SK-N-SH treated with all-trans-retinoic acid at 6 μM for 48 hours (cell line): ENCODE results near the gene CAST.

Experiments
- ARNTL ChIP-seq: fragments of 450-650 bp; formaldehyde crosslinking; IDR thresholded peaks from 2 replicates; pipeline ENCODE4 v1.5.0; 2020; ENCODE audit warnings: low read depth, mild to moderate bottlenecking, moderate library complexity, borderline replicate concordance
- BACH2 ChIP-seq: fragments of 250-450 bp; sonication (Bioruptor Pico); IDR thresholded peaks from 2 replicates; pipeline ENCODE4 v1.9.0; 2021; ENCODE audit warnings: mild to moderate bottlenecking, borderline replicate concordance
- OSR1 ChIP-seq: fragments of 250-450 bp; sonication (Bioruptor Pico); IDR thresholded peaks from 2 replicates; pipeline ENCODE4 v1.8.0; 2022; ENCODE audit warnings: moderate library complexity, mild to moderate bottlenecking, inconsistent platforms
- PPARA ChIP-seq: fragments of 250-450 bp; sonication (Bioruptor Pico); IDR thresholded peaks from 2 replicates; pipeline ENCODE4 v1.5.0; 2020; ENCODE audit warnings: mild to moderate bottlenecking, borderline replicate concordance
- RARB ChIP-seq: fragments of 250-450 bp; sonication (Bioruptor Pico); IDR thresholded peaks from 2 replicates; pipeline ENCODE4 v1.8.0; 2021; ENCODE audit warnings: mild to moderate bottlenecking, moderate library complexity
- SNAI2 ChIP-seq: fragments of 250-450 bp; sonication (Bioruptor Pico); IDR thresholded peaks from 2 replicates; pipeline ENCODE4 v1.5.0; 2020; ENCODE audit warnings: mild to moderate bottlenecking, moderate library complexity
- TOX ChIP-seq: fragments of 250-450 bp; sonication (Bioruptor Pico); IDR thresholded peaks from 2 replicates; pipeline ENCODE4 v1.8.0; 2021; ENCODE audit warnings: mild to moderate bottlenecking, moderate library complexity, borderline replicate concordance
- ZFP3 ChIP-seq: fragments of 250-450 bp; sonication (Bioruptor Pico); IDR thresholded peaks from 2 replicates; pipeline ENCODE4 v1.5.0; 2020; ENCODE audit warnings: mild to moderate bottlenecking, moderate library complexity
- ZFP30 ChIP-seq: fragments of 450-650 bp; formaldehyde crosslinking; IDR thresholded peaks from 2 replicates; pipeline ENCODE4 v1.5.0; 2022; ENCODE audit warnings: mild to moderate bottlenecking, moderate library complexity
- TF ChIP-seq, protein P1 (sequence below): fragments of 250-450 bp; sonication (Bioruptor Pico); IDR thresholded peaks from 2 replicates; pipeline ENCODE4 v1.8.0; 2020; ENCODE audit warnings: mild to moderate bottlenecking, moderate library complexity, borderline replicate concordance
- TF ChIP-seq, protein P2 (sequence below): fragments of 250-450 bp; sonication (Bioruptor Pico); IDR thresholded peaks from 2 replicates; pipeline ENCODE4 v1.5.1; 2020; ENCODE audit warnings: low read depth, mild to moderate bottlenecking, moderate library complexity

DNA sequence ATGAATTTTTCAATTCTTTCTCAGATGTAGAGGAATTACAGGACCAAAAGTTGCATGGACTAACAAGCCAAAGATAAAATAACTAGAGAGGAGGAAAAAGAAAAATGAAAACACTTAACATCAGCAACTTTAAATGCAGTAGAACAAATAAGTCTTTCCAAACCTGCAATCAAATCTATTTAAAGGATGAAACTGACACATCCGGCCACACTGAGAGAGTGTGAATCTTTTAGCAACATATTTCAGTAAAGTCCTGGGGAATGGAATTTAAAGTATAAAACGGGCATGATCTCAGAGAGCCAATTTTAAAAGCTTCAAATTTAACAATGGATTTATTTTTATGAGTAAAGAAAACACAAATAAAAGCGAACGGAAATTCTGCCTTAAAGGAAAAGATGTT lies 17.1 kb downstream of the CAST start:
- TF ChIP-seq BACH2 (CRISPR knock-in tag) (no peak), OSR1 (CRISPR knock-in tag) (no peak), PPARA (CRISPR knock-in tag) (no peak), TOX (no peak), RARB (CRISPR knock-in tag) (no peak), ZFP3 (CRISPR knock-in tag) (no peak), ARNTL (CRISPR knock-in tag) (no peak), ZFP30 (CRISPR knock-in tag) (no peak), SNAI2 (CRISPR knock-in tag) (no peak)
- TF ChIP-seq, protein P1, sequence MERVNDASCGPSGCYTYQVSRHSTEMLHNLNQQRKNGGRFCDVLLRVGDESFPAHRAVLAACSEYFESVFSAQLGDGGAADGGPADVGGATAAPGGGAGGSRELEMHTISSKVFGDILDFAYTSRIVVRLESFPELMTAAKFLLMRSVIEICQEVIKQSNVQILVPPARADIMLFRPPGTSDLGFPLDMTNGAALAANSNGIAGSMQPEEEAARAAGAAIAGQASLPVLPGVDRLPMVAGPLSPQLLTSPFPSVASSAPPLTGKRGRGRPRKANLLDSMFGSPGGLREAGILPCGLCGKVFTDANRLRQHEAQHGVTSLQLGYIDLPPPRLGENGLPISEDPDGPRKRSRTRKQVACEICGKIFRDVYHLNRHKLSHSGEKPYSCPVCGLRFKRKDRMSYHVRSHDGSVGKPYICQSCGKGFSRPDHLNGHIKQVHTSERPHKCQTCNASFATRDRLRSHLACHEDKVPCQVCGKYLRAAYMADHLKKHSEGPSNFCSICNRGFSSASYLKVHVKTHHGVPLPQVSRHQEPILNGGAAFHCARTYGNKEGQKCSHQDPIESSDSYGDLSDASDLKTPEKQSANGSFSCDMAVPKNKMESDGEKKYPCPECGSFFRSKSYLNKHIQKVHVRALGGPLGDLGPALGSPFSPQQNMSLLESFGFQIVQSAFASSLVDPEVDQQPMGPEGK (CRISPR knock-in tag), result no peak
- TF ChIP-seq, protein P2, sequence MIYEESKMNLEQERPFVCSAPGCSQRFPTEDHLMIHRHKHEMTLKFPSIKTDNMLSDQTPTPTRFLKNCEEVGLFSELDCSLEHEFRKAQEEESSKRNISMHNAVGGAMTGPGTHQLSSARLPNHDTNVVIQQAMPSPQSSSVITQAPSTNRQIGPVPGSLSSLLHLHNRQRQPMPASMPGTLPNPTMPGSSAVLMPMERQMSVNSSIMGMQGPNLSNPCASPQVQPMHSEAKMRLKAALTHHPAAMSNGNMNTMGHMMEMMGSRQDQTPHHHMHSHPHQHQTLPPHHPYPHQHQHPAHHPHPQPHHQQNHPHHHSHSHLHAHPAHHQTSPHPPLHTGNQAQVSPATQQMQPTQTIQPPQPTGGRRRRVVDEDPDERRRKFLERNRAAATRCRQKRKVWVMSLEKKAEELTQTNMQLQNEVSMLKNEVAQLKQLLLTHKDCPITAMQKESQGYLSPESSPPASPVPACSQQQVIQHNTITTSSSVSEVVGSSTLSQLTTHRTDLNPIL (CRISPR knock-in tag), result no peak
